Epithelial cell of esophagus (primary cell): Measurements from ENCODE around the gene DOCK8.

Source experiments
- DNase-seq: peaks from one replicate; pipeline ENCODE4 v3.0.0; 2010; ENCODE audit warnings: low read depth
- H3K4me3 ChIP-seq: 2 replicates; pipeline ENCODE4 v1.5.1; 2011; ENCODE audit warnings: mild to moderate bottlenecking, low read length, control low read depth
- TF ChIP-seq, protein P1 (sequence below): IDR thresholded peaks from 2 replicates; pipeline ENCODE4 v1.5.1; 2011; ENCODE audit warnings: low read depth, mild to moderate bottlenecking, low read length, control low read depth, inconsistent platforms; ENCODE audit not compliant: insufficient read depth; ENCODE audit errors: missing control alignments

DOCK8 gene

DNA sequence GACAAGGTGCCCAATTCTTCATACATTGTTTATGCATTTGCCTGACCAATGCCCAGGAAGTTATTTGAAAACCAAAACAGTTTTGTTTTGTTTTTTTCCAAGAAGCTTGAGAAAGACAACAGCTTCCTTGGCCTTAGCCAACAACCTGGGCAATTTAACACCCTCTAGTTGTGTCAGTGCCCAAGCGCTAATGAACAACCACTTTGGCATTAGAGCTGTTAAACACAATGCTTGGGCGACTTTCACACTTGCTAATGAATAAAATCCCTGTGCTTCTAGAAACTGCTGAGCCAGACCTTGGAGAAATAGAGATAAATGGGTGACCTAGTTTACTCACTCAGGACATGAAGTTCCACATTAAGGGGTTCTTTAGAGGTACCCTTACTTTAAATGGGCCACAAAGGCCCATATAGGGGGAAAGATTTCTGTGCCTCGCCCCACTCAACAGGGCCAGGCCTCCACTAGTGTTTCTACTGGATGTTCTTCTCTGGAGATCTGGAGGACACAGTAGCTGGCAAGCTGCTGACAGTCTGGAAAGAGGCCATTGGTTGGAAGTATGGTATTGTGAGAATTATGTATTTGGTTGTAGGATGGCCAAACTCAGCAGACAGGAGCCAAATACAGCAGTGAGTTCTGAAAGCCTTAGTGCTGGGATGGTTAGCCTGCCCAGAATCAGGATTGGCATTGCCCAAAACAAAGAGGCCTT lies 179.8 kb downstream of the DOCK8 start:
- TF ChIP-seq, protein P1, sequence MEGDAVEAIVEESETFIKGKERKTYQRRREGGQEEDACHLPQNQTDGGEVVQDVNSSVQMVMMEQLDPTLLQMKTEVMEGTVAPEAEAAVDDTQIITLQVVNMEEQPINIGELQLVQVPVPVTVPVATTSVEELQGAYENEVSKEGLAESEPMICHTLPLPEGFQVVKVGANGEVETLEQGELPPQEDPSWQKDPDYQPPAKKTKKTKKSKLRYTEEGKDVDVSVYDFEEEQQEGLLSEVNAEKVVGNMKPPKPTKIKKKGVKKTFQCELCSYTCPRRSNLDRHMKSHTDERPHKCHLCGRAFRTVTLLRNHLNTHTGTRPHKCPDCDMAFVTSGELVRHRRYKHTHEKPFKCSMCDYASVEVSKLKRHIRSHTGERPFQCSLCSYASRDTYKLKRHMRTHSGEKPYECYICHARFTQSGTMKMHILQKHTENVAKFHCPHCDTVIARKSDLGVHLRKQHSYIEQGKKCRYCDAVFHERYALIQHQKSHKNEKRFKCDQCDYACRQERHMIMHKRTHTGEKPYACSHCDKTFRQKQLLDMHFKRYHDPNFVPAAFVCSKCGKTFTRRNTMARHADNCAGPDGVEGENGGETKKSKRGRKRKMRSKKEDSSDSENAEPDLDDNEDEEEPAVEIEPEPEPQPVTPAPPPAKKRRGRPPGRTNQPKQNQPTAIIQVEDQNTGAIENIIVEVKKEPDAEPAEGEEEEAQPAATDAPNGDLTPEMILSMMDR = no peak
- H3K4me3 ChIP-seq = no peak overlapping the region
- no peak for DNase-seq

GRCh38 chr9:396396-396795 lies 181.7 kb downstream of the DOCK8 start:
- no peak for DNase-seq
- TF ChIP-seq, protein P1 = no peak
- no peak overlapping the region for H3K4me3 ChIP-seq

DNA sequence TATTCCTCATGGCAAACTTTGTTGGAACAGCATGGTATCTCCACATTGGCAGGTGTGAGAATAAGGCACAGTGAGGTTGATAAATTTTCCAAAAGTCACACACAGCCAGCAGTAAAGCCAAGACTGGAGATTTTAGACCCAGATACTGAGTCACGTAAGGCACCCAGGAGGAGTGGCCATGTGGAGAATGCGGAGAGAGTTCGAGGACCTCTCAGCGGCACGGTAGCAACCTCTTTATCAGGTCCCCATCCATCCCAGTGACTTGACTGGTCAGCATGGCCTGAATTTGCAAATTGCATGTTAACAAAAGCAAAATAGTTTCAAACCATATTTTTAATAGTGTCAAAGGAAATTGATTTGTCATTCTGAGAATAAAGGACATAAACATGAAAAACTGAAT lies 183.4 kb downstream of the DOCK8 start:
- TF ChIP-seq, protein P1 = no peak
- DNase-seq = no peak
- no peak overlapping the region for H3K4me3 ChIP-seq

DNA sequence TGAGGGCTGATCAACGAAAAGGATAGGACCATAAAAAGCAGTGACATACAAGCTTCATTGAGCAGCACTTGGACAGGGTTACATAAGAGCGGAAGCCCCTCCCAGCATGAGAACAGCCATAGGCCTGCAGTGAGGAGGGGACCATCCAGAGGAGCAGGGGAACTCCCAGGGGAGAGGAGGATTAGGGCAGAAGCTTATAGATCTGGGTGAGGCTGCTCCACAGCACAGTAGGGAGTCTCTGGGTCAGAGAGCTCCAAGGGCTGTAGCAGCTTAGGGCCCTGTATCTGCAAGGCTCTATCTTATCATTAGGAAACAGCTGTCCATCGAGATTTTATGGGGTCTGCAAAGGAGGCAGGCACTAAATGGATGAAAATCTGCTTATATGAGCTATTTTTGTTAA lies 186.6 kb downstream of the DOCK8 start:
- TF ChIP-seq, protein P1 = no peak
- H3K4me3 ChIP-seq = no peak overlapping the region
- no peak for DNase-seq

GRCh38 chr9:404234-404633 lies 189.6 kb downstream of the DOCK8 start:
- TF ChIP-seq, protein P1 = no peak
- DNase-seq = peak; percentile 33
- no peak overlapping the region for H3K4me3 ChIP-seq

- no peak for DNase-seq
- TF ChIP-seq, protein P1 = no peak
- no peak overlapping the region for H3K4me3 ChIP-seq
Observed at GRCh38 chr9:405341-405740, 190.7 kb downstream of the DOCK8 start.
